K562 (cell line): ENCODE results near the gene SIMC1. TPM values are rescaled to one million over a fixed set of nuclear protein-coding genes. Genes with fewer than 3 reads are reported as not detected.
A peak's percentile ranks its signal among the peaks of the same experiment; 100 is the strongest.

ENCODE experiments used
- CHCHD3 ChIP-seq: fragments of 250-450 bp; sonication (Bioruptor Pico); IDR thresholded peaks from 2 replicates; pipeline ENCODE4 v2.1.2; 2022; ENCODE audit warnings: mild to moderate bottlenecking
- E2F5 ChIP-seq: sonication (generic); formaldehyde crosslinking; IDR thresholded peaks from 2 replicates; pipeline ENCODE4 v1.8.0; 2022; ENCODE audit warnings: mild to moderate bottlenecking, missing genetic modification reagents
- HBP1 ChIP-seq: fragments of 450-650 bp; formaldehyde crosslinking; IDR thresholded peaks from 2 replicates; pipeline ENCODE4 v1.4.0; 2022; ENCODE audit warnings: missing genetic modification characterization
- MEIS2 ChIP-seq: fragments of 450-650 bp; IDR thresholded peaks from 2 replicates; pipeline ENCODE4 v1.6.1; 2014; ENCODE audit warnings: mild to moderate bottlenecking; ENCODE audit not compliant: partially characterized antibody
- PCBP1 ChIP-seq: fragments of 200-400 bp; formaldehyde crosslinking; IDR thresholded peaks from 2 replicates; pipeline ENCODE4 v1.6.1; 2018; ENCODE audit warnings: mild to moderate bottlenecking, low read depth, low read length; ENCODE audit not compliant: poor library complexity, severe bottlenecking
- RERE ChIP-seq: sonication (generic); formaldehyde crosslinking; IDR thresholded peaks from 2 replicates; pipeline ENCODE4 v1.8.0; 2023; ENCODE audit warnings: missing genetic modification reagents, mild to moderate bottlenecking, borderline replicate concordance
- SETDB1 ChIP-seq: IDR thresholded peaks from one replicate; pipeline ENCODE4 v1.6.1; 2012; ENCODE audit warnings: low read length, control low read depth, inconsistent platforms
- SP1 ChIP-seq: sonication (generic); formaldehyde crosslinking; IDR thresholded peaks from 2 replicates; pipeline ENCODE4 v1.8.1; 2022; ENCODE audit warnings: mild to moderate bottlenecking, missing genetic modification reagents
- XRCC3 ChIP-seq: fragments of 450-650 bp; IDR thresholded peaks from 2 replicates; pipeline ENCODE4 v1.6.1; 2017; ENCODE audit warnings: mild to moderate bottlenecking, moderate library complexity
- XRCC4 ChIP-seq: IDR thresholded peaks from one replicate; pipeline ENCODE4 v1.6.1; 2011; ENCODE audit not compliant: insufficient read depth, insufficient read length; ENCODE audit errors: extremely low read depth
- ZBTB17 ChIP-seq: fragments of 450-650 bp; formaldehyde crosslinking; IDR thresholded peaks from 2 replicates; pipeline ENCODE4 v1.4.0; 2020; ENCODE audit warnings: mild to moderate bottlenecking
- ZBTB34 ChIP-seq: fragments of 250-450 bp; sonication (Bioruptor Pico); IDR thresholded peaks from 2 replicates; pipeline ENCODE4 v1.8.0; 2021; ENCODE audit warnings: mild to moderate bottlenecking, moderate library complexity
- ZBTB43 ChIP-seq: sonication (generic); formaldehyde crosslinking; IDR thresholded peaks from 2 replicates; pipeline ENCODE4 v1.8.0; 2023; ENCODE audit warnings: mild to moderate bottlenecking, missing genetic modification reagents
- ZNF140 ChIP-seq: fragments of 250-450 bp; sonication (Bioruptor Pico); IDR thresholded peaks from 2 replicates; pipeline ENCODE4 v1.8.0; 2021; ENCODE audit warnings: moderate library complexity, mild to moderate bottlenecking, inconsistent platforms
- polyA plus RNA-seq, 8 experiments: library from polyadenylated mRNA; depleted of rRNA in 4 of 8; stranded (reverse) in 5 of 8; unstranded in 3 of 8; fragments of >200 nt; fragmentation: Nextera tagmentation in 2 of 8; fragmentation: Illumina TruSeq in 1 of 8; extraction: Ambion mirVana in 2 of 8; extraction: Trizol in 1 of 8; gene quantifications; 2 replicates each; pipeline versions ENCODE4 v1.2.1 to v1.2.3, GENCODE V29; 2011 to 2014; ENCODE audit warnings: inconsistent platforms in 1 of 8, missing spikeins in 1 of 8
- total RNA-seq, 7 experiments: library from RNA; depleted of rRNA in 6 of 7; stranded (reverse); fragments of >200 nt in 6 of 7; fragmentation: Illumina TruSeq in 2 of 7; extraction: Trizol in 2 of 7; gene quantifications; 2 replicates each; pipeline versions ENCODE4 v1.2.1 to v1.2.3, GENCODE V29; 2011 to 2021; ENCODE audit warnings: low replicate concordance in 1 of 7

Gene SIMC1
- total and polyA plus RNA-seq, 9 of the 15 experiments (the other 6 are each of a cell fraction or from before 2014, with no cell fraction given): 7.2 to 36.3 (median 14.7) TPM

GRCh38 chr5:176388003-176388443 lies 149.8 kb downstream of the SIMC1 start (continued):
- TF ChIP-seq RERE (CRISPR knock-in tag): no peak
- TF ChIP-seq SP1 (CRISPR knock-in tag): no peak
- TF ChIP-seq CHCHD3: no peak
- no peak for TF ChIP-seq ZNF140 (CRISPR knock-in tag)
- TF ChIP-seq ZBTB43: peak; percentile 67; the same call in 1 of the 2 replicates
- no peak for TF ChIP-seq ZBTB17
- TF ChIP-seq XRCC3: no peak
- TF ChIP-seq XRCC4: no peak
- TF ChIP-seq SETDB1: no peak
- no peak for TF ChIP-seq ZBTB34 (CRISPR knock-in tag)
- TF ChIP-seq PCBP1: no peak
- TF ChIP-seq HBP1 (CRISPR knock-in tag): no peak
- no peak for TF ChIP-seq MEIS2
- TF ChIP-seq E2F5 (CRISPR knock-in tag): peak; percentile 79
